T-cell (primary cell): ENCODE results near the gene TSPOAP1. TPM values are rescaled to one million over a fixed set of nuclear protein-coding genes. Genes with fewer than 3 reads are reported as not detected.
A peak's percentile ranks its signal among the peaks of the same experiment; 100 is the strongest.

Source experiments
- ATAC-seq, 4 experiments: fragments of 200-7000 bp in 3 of 4; fragments of 150-1000 bp in 1 of 4; cut with Tn5 transposase; replicated peaks in 1 of 4; 1 replicate in 3 of 4; 2 replicates in 1 of 4; pipeline ENCODE4 v1.10.0; 2021; ENCODE audit warnings: moderate library complexity in 3 of 4, mild to moderate bottlenecking in 2 of 4, moderate number of reproducible peaks in 1 of 4
- CTCF ChIA-PET, 2 donors: fragments of 300-600 bp; sonication (Branson Sonifier 250); formaldehyde crosslinking; loops; one replicate each; lab custom pipeline; 2022; ENCODE audit warnings: antibody characterized with exemption in 2 of 2; lab: Charles Lee
- POLR2A ChIA-PET, 2 donors: fragments of 300-600 bp; sonication (Branson Sonifier 250); formaldehyde crosslinking; loops; one replicate each; lab custom pipeline; 2022; ENCODE audit warnings: antibody characterized with exemption in 2 of 2; lab: Charles Lee
- DNase-seq, 35 experiments: peaks; one replicate each; pipeline versions ENCODE4 v3.0.0 to v3.0.0-alpha.2; 2013 to 2023
- H3K27ac ChIP-seq: one replicate; pipeline ENCODE4 v1.5.1; 2013; ENCODE audit warnings: low read length
- H3K27me3 ChIP-seq, 2 experiments: replicated peaks in 1 of 2; 1 replicate in 1 of 2; 2 replicates in 1 of 2; pipeline versions ENCODE4 v1.6.1 to v1.7.0; 2013; ENCODE audit warnings: low read length in 1 of 2, mixed read lengths in 1 of 2; ENCODE audit not compliant: control insufficient read depth in 2 of 2, insufficient read depth in 2 of 2; ENCODE audit errors: extremely low read depth in 1 of 2
- H3K36me3 ChIP-seq, 2 donors: 1 replicate in 1 of 2; 2 replicates in 1 of 2; pipeline versions ENCODE4 v1.6.1 to v1.7.0; 2013; ENCODE audit warnings: low read length in 1 of 2; ENCODE audit not compliant: control insufficient read depth in 2 of 2, insufficient read depth in 1 of 2; ENCODE audit errors: extremely low read depth in 1 of 2
- H3K4me1 ChIP-seq, 2 experiments: 1 replicate in 1 of 2; 2 replicates in 1 of 2; pipeline versions ENCODE4 v1.6.1 to v1.7.0; 2013; ENCODE audit warnings: low read length in 2 of 2, mixed read lengths in 1 of 2; ENCODE audit not compliant: insufficient read depth in 2 of 2, control insufficient read depth in 1 of 2; ENCODE audit errors: extremely low read depth in 1 of 2
- H3K4me3 ChIP-seq, 2 donors: 1 replicate in 1 of 2; 2 replicates in 1 of 2; pipeline versions ENCODE4 v1.5.1 to v1.7.0; 2013; ENCODE audit warnings: mild to moderate bottlenecking in 2 of 2, low read length in 1 of 2, moderate library complexity in 1 of 2; ENCODE audit not compliant: control insufficient read depth in 1 of 2; ENCODE audit errors: extremely low read depth in 1 of 2
- H3K9me3 ChIP-seq: 2 replicates; pipeline ENCODE4 v1.7.0; 2013
- H3K27ac Mint-ChIP-seq, 2 donors: one replicate each; pipeline ENCODE4 v1.8.0; 2020 to 2021; ENCODE audit warnings: mild to moderate bottlenecking in 2 of 2, mixed read lengths in 2 of 2
- H3K27me3 Mint-ChIP-seq, 2 donors: one replicate each; pipeline ENCODE4 v1.8.0; 2021 to 2022; ENCODE audit warnings: mixed read lengths in 2 of 2
- H3K36me3 Mint-ChIP-seq: one replicate; pipeline ENCODE4 v1.8.0; 2021; ENCODE audit warnings: mixed read lengths
- H3K4me1 Mint-ChIP-seq, 3 donors: one replicate each; pipeline ENCODE4 v1.8.0; 2020 to 2022; ENCODE audit warnings: mixed read lengths in 3 of 3, mild to moderate bottlenecking in 1 of 3
- H3K4me3 Mint-ChIP-seq, 3 donors: one replicate each; pipeline ENCODE4 v1.8.0; 2020 to 2022; ENCODE audit warnings: mild to moderate bottlenecking in 3 of 3, mixed read lengths in 3 of 3, moderate library complexity in 3 of 3
- H3K9me3 Mint-ChIP-seq, 3 donors: one replicate each; pipeline ENCODE4 v1.8.0; 2020 to 2022; ENCODE audit warnings: mixed read lengths in 3 of 3
- WGBS: methylation state at CpG from one replicate; pipeline ENCODE4 v1.1.5; 2013; ENCODE audit warnings: missing lambda C conversion rate; ENCODE audit not compliant: insufficient coverage; 5-methylcytosine and 5-hydroxymethylcytosine counted together
- total RNA-seq, 35 experiments: library from RNA in 6 of 35; stranded (reverse) in 6 of 35; fragments of 120-200 nt in 1 of 35; gene quantifications; one replicate each; pipeline versions ENCODE4 v1.2.1 to v1.2.4 and lab custom pipeline; 2013 to 2026

Gene TSPOAP1
- total RNA-seq, 5 donors from 2014 or later (not counting 1 experiment from before 2014, with no cell fraction given) = 15.6 to 62.7 (median 19.9) TPM

DNA sequence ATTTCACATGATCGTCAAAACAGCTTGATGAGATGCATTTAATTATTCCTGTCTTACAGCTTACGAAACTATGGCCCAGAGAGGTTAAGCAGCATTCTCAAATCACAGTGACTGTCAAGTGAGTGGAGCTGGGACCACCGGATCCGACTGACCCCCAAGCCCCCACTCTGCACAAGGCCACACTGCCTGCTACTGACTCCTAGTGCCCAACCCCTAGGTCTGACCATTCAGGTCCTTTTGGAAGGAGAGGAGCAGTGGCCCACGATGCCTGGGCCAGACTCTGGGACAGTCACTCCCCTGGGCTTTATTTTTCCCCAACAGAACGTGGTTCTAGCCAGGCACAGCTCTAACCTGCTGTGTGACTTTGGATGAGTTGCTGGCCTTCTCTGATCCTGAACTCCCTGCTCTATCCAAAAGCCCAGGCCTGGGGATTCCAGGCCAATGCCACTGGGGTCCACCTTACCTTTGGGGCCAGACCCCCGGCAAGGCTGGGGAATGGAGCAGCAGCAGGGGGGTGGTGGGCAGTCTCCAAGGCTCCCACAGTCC lies 9.9 kb downstream of the TSPOAP1 start:
- Histone ChIP-seq H3K27me3 (no peaks in the 10 kb centered on the region), H3K9me3 (no peaks in the 10 kb centered on the region), H3K4me3 (no peak overlapping the region), H3K36me3 (peaks cover 0 to 35% of the 10 kb centered on the region in 2 donors), H3K4me1 (peaks cover 3 to 28% of the 10 kb centered on the region in 2 experiments), H3K27ac (no peak overlapping the region)
- ATAC-seq = no peak
- Mint-ChIP-seq H3K4me1 (peaks cover 15 to 20% (median 15%) of the 10 kb centered on the region in 3 donors), H3K36me3 (peaks cover 14% of the 10 kb centered on the region), H3K4me3 (no peak overlapping the region), H3K9me3 (no peaks in the 10 kb centered on the region), H3K27ac (peak overlapping the region; percentile 55 to 58), H3K27me3 (no peaks in the 10 kb centered on the region)
- CTCF ChIA-PET = interaction anchor here (1.0 to 7.8 kb wide), 10 partner anchors 8 to 688 kb away, joined by 3 to 191 read pairs (median 16); partner anchors contain the start of genes RNF43 (in 2 of the 2), MTMR4 (in 1 of the 2) and SUPT4H1 (in 1 of the 2)
- POLR2A ChIA-PET = interaction anchor here in 1 of 2 donors (2.4 kb wide), 1 partner anchor 26 kb away, joined by 25 read pairs; no protein-coding TSS in a partner anchor
- 100% methylated on average over 5 of the region's 7 CpGs for WGBS
- DNase-seq = no peak

DNA sequence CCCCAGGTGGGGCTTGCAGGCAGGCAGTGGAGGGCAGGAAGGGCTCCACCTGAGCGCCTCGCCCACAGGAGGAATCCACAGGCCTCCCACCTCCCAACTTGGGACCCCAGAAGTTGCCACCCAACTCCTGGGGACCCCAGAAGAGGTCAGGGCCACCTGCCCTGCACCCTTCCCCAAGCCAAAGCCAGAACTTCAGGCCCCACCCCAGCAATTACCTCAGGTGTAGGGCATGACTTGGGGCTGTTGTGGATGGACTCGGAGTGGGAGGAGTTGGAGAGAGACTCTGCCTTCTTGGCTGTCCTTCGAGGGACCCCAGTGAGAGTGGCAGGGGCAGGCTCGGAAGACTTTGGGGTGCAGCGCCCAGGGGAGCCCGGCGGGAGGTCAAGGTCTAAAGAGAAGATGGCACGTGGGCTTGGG lies 10.5 kb downstream of the TSPOAP1 start:
- peaks cover 3 to 26% of the 10 kb centered on the region in 2 experiments for H3K4me1 ChIP-seq
- Mint-ChIP-seq H3K4me1 (peaks cover 12 to 20% (median 15%) of the 10 kb centered on the region in 3 donors), H3K4me3 (no peak overlapping the region), H3K36me3 (peaks cover 14% of the 10 kb centered on the region), H3K27me3 (no peaks in the 10 kb centered on the region), H3K9me3 (no peaks in the 10 kb centered on the region), H3K27ac (peak overlapping the region; percentile 55 to 58)
- 98% methylated on average over 8 of the region's 9 CpGs for WGBS
- H3K9me3 ChIP-seq = no peaks in the 10 kb centered on the region
- peaks cover 0 to 35% of the 10 kb centered on the region in 2 donors for H3K36me3 ChIP-seq
- ATAC-seq = no peak
- CTCF ChIA-PET = interaction anchor here (0.6 to 7.8 kb wide), 37 partner anchors 9 to 1006 kb away, joined by 3 to 191 read pairs (median 5); partner anchors contain the start of genes RNF43 (in 2 of the 2), SUPT4H1 (in 2 of the 2), HSF5 (in 1 of the 2) and MTMR4 (in 1 of the 2)
- peak overlapping the region; percentile 73 for H3K27ac ChIP-seq
- DNase-seq = peak in 1 of 35 experiments; percentile 22
- POLR2A ChIA-PET = interaction anchor here (0.8 to 2.4 kb wide), 8 partner anchors 10 to 33 kb away, joined by 3 to 25 read pairs (median 4); partner anchors contain the start of genes SUPT4H1 (in 1 of the 2) and TSPOAP1 (in 1 of the 2)
- H3K27me3 ChIP-seq = no peaks in the 10 kb centered on the region
- no peak overlapping the region for H3K4me3 ChIP-seq

DNA sequence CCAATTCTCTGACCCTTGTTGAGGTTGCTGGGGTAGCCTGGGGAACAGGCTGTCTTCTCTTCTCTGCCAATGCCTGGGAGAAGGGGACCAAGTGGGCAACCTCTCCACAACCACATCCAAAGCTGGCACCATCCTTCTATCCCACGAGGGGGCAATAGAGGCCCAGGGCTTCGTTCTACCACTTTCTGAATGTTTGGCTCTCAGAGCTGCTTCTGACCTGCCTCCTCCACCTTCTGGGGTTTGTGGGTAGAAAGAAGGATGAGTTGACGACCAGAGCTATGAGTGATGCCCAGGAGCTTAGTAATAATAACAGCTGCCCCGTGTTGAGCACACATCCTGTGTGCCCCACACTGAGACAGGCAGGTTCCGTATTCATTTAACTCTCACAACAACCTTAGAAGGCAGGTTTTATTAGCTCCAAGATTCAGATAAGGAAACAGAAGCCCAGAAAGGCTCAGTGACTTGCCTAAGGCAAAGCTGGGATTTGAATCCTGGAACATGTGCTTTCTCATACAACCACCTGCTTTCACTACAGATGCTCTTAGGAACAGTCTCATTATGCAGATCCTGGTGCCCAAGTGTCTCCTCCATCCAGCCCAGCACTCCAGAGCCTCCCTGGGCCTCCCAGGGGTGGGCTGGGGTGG lies 11.1 kb downstream of the TSPOAP1 start:
- H3K27me3 ChIP-seq = no peaks in the 10 kb centered on the region
- H3K4me3 Mint-ChIP-seq = peak overlapping the region in 1 of 3 donors; percentile 17
- no peak overlapping the region for H3K4me3 ChIP-seq
- ATAC-seq (peak; percentile 88 to 93 (median 92)), DNase-seq (peak; percentile 48 to 88 (median 68))
- H3K9me3 Mint-ChIP-seq = no peaks in the 10 kb centered on the region
- H3K36me3 Mint-ChIP-seq = peaks cover 17% of the 10 kb centered on the region
- no peaks in the 10 kb centered on the region for H3K9me3 ChIP-seq
- H3K27ac Mint-ChIP-seq = peak overlapping the region; percentile 93 to 95
- peaks cover 12 to 20% (median 15%) of the 10 kb centered on the region in 3 donors for H3K4me1 Mint-ChIP-seq
- WGBS = 7% methylated on average over 1 of the region's 5 CpGs
- POLR2A ChIA-PET = interaction anchor here (0.5 to 2.4 kb wide), 11 partner anchors 10 to 212 kb away, joined by 3 to 25 read pairs (median 3); partner anchors contain the start of genes SUPT4H1 (in 1 of the 2) and TSPOAP1 (in 1 of the 2)
- CTCF ChIA-PET = interaction anchor here (0.6 to 7.8 kb wide), 42 partner anchors 9 to 1747 kb away, joined by 3 to 191 read pairs (median 5); partner anchors contain the start of genes RNF43 (in 2 of the 2), SUPT4H1 (in 2 of the 2), HSF5 (in 1 of the 2) and MTMR4 (in 1 of the 2)
- H3K27me3 Mint-ChIP-seq = no peaks in the 10 kb centered on the region
- peaks cover 3 to 22% of the 10 kb centered on the region in 2 experiments for H3K4me1 ChIP-seq
- peak overlapping the region; percentile 73 for H3K27ac ChIP-seq
- peaks cover 0 to 32% of the 10 kb centered on the region in 2 donors for H3K36me3 ChIP-seq

DNA sequence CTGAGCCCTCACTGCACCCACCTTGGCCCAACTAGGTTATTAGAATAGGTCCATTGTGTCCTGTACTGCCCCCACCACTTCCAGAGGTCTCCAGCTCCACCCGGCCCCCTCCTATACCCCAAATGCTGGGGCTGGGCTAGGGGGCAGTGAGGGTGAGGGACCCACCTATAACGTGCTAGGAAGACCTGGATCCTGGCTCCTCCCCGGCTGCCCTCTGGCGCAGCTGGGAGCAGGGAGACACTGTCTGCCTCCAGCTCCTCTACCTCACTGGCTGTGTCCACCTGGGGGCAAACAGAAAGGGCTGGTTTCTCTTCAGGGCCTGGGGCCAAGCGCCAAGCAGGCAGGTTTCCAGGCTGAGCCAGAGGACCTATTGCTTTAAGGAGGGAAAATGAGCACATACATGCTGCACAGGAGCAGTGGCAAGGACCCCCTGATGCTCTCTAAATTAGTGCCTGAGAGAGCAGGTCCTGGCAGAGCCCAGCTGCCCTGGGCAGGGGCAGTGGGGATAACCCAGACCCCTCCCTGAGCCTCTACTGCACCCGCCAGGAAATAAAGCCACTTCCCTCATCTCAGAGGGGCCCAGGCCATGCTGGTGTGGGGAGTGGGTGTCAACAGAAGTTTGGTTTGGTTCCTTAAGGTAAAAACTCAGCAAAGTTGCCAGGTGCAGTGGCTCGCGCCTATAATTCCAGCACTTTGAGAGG lies 12.2 kb downstream of the TSPOAP1 start:
- Mint-ChIP-seq H3K36me3 (peaks cover 10% of the 10 kb centered on the region), H3K4me1 (peaks cover 9 to 15% (median 11%) of the 10 kb centered on the region in 3 donors), H3K27ac (no peak overlapping the region), H3K9me3 (no peaks in the 10 kb centered on the region), H3K4me3 (no peak overlapping the region), H3K27me3 (no peaks in the 10 kb centered on the region)
- ATAC-seq (no peak), DNase-seq (peak in 1 of 35 experiments; percentile 2)
- ChIA-PET POLR2A (interaction anchor here in 1 of 2 donors (2.4 kb wide), 1 partner anchor 28 kb away, joined by 25 read pairs; no protein-coding TSS in a partner anchor), CTCF (interaction anchor here (0.6 to 7.8 kb wide), 15 partner anchors 9 to 1491 kb away, joined by 3 to 191 read pairs (median 7); partner anchors contain the start of genes RNF43 (in 2 of the 2), HSF5 (in 1 of the 2) and SUPT4H1 (in 1 of the 2))
- Histone ChIP-seq H3K9me3 (no peaks in the 10 kb centered on the region), H3K27me3 (no peaks in the 10 kb centered on the region), H3K36me3 (peaks cover 0 to 26% of the 10 kb centered on the region in 2 donors), H3K4me1 (peaks cover 3 to 22% of the 10 kb centered on the region in 2 experiments), H3K4me3 (no peak overlapping the region), H3K27ac (no peak overlapping the region)
- 86% methylated on average over 1 of the region's 8 CpGs for WGBS

DNA sequence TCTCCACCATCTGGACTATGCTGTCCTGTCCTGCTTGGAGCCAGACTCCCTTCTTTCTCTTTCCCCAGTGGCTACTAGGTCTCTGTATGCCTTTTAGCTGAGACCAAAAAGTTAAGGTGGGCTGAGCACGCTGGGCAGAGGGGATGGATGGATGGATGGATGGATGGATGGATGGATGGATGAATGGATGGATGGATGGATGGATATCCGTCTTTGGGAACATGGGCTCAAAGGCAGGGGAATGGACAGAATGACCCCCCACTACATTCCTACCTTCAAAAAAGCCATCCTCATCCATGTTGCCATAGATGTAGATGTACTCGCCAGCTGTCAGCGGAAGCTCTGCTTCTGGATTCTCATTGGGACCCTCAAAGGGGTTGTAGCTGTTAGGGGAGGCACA lies 12.8 kb downstream of the TSPOAP1 start:
- H3K27ac Mint-ChIP-seq = peak overlapping the region in 1 of 2 donors; percentile 64
- Histone ChIP-seq H3K27ac (no peak overlapping the region), H3K9me3 (no peaks in the 10 kb centered on the region), H3K4me1 (peaks cover 3 to 22% of the 10 kb centered on the region in 2 experiments), H3K36me3 (peaks cover 0 to 29% of the 10 kb centered on the region in 2 donors), H3K27me3 (no peaks in the 10 kb centered on the region), H3K4me3 (no peak overlapping the region)
- no peaks in the 10 kb centered on the region for H3K27me3 Mint-ChIP-seq
- ChIA-PET POLR2A (interaction anchor here in 1 of 2 donors (0.6 kb wide), 1 partner anchor 124 kb away, joined by 4 read pairs; no protein-coding TSS in a partner anchor), CTCF (interaction anchor here (0.6 to 7.8 kb wide), 6 partner anchors 28 to 354 kb away, joined by 3 to 191 read pairs (median 6); partner anchors contain the start of genes HSF5 (in 1 of the 2) and RNF43 (in 1 of the 2))
- ATAC-seq (no peak), DNase-seq (no peak)
- peaks cover 6% of the 10 kb centered on the region for H3K36me3 Mint-ChIP-seq
- H3K4me3 Mint-ChIP-seq = no peak overlapping the region
- peaks cover 9 to 15% (median 11%) of the 10 kb centered on the region in 3 donors for H3K4me1 Mint-ChIP-seq
- no CpG with 5 or more reads among the region's 4 CpGs for WGBS
- H3K9me3 Mint-ChIP-seq = no peaks in the 10 kb centered on the region
